Type B pancreatic cell (in vitro differentiated cells): ENCODE results near the gene PDE10A. TPM values are rescaled to one million over a fixed set of nuclear protein-coding genes. Genes with fewer than 3 reads are reported as not detected.

ENCODE experiments used
- DNase-seq: peaks from one replicate; pipeline ENCODE4 v3.0.0; 2021; ENCODE audit warnings: mixed read lengths; ENCODE audit not compliant: unreplicated experiment; ENCODE audit errors: extremely low spot score
- H3K27ac Mint-ChIP-seq: 2 replicates; pipeline ENCODE4 v1.8.0; 2021; ENCODE audit warnings: mild to moderate bottlenecking, mixed read lengths
- H3K27me3 Mint-ChIP-seq: 2 replicates; pipeline ENCODE4 v1.8.0; 2021; ENCODE audit warnings: mixed read lengths
- H3K36me3 Mint-ChIP-seq: 2 replicates; pipeline ENCODE4 v1.8.0; 2021; ENCODE audit warnings: mixed read lengths
- H3K4me1 Mint-ChIP-seq: one replicate; pipeline ENCODE4 v1.8.0; 2021; ENCODE audit warnings: mixed read lengths; ENCODE audit not compliant: unreplicated experiment
- H3K4me3 Mint-ChIP-seq: 2 replicates; pipeline ENCODE4 v1.8.0; 2021; ENCODE audit warnings: mild to moderate bottlenecking, mixed read lengths
- H3K9me3 Mint-ChIP-seq: 2 replicates; pipeline ENCODE4 v1.8.0; 2021; ENCODE audit warnings: mixed read lengths
- total RNA-seq: library from RNA; stranded (reverse); gene quantifications from 2 replicates; pipeline ENCODE4 v1.2.1, GENCODE V29; 2021; ENCODE audit warnings: low replicate concordance
- TF ChIP-seq, protein P1 (sequence below): fragments of 200-600 bp; sonication (generic); conservative IDR thresholded peaks from 2 replicates; pipeline ENCODE4 v1.5.0; 2021; ENCODE audit warnings: antibody characterized with exemption, mild to moderate bottlenecking

Gene PDE10A
- total RNA-seq, 1 donor from 2014 or later: 10.8 TPM

DNA sequence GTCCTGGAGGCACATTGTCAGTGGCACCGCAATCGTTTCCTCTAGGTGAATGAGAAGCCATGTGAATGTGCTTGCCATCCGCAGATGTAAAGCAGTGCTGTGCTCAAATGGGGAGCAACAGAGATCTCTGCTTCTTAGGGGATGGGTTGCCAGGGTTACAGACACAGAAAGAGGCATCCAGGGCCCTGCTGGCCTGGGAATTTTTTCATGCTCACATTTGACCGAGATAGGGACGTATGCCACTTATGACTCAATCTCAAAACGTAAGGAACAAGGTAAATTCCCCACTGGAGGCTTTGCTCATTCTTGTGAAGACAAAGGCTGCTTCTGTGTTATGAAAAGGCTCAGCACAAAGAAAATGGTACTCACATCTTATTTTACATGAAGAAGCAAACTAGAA lies 364.6 kb downstream of the PDE10A start:
- H3K27ac Mint-ChIP-seq: no peak overlapping the region
- H3K4me3 Mint-ChIP-seq: no peak overlapping the region
- H3K4me1 Mint-ChIP-seq: no peaks in the 10 kb centered on the region
- H3K9me3 Mint-ChIP-seq: peaks cover 6% of the 10 kb centered on the region
- peaks cover 6% of the 10 kb centered on the region for H3K27me3 Mint-ChIP-seq
- no peak for DNase-seq
- TF ChIP-seq, protein P1, sequence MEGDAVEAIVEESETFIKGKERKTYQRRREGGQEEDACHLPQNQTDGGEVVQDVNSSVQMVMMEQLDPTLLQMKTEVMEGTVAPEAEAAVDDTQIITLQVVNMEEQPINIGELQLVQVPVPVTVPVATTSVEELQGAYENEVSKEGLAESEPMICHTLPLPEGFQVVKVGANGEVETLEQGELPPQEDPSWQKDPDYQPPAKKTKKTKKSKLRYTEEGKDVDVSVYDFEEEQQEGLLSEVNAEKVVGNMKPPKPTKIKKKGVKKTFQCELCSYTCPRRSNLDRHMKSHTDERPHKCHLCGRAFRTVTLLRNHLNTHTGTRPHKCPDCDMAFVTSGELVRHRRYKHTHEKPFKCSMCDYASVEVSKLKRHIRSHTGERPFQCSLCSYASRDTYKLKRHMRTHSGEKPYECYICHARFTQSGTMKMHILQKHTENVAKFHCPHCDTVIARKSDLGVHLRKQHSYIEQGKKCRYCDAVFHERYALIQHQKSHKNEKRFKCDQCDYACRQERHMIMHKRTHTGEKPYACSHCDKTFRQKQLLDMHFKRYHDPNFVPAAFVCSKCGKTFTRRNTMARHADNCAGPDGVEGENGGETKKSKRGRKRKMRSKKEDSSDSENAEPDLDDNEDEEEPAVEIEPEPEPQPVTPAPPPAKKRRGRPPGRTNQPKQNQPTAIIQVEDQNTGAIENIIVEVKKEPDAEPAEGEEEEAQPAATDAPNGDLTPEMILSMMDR: no peak
- no peaks in the 10 kb centered on the region for H3K36me3 Mint-ChIP-seq

DNA sequence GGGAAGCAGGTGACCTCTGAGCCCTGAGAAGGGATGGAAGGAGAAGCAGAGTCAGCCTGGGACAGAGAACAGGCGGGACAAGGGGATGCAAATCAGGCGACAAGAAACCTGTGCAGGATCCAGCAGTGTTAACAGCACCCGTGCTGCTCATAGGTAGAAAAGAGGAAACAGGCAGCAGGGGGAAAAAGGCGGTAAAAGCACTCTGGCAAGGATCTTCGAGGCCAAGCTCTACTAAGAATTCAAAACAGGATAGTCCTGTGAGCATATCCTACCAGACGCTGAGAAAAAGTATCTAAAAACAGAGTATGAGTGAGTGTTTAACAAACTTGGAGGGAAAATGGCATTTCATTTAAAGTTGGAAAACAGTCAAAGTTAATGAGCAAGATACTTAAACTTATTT lies 370.4 kb downstream of the PDE10A start:
- Mint-ChIP-seq H3K27ac (no peak overlapping the region), H3K4me3 (no peak overlapping the region), H3K9me3 (peaks cover 7% of the 10 kb centered on the region), H3K4me1 (no peaks in the 10 kb centered on the region), H3K36me3 (peaks cover 5% of the 10 kb centered on the region), H3K27me3 (no peaks in the 10 kb centered on the region)
- TF ChIP-seq, protein P1: no peak
- DNase-seq: no peak
